ENCODE measurements around the gene CXCR6. TPM values are rescaled to one million over a fixed set of nuclear protein-coding genes. Genes with fewer than 3 reads are reported as not detected.

CXCR6 gene
- total and polyA plus RNA-seq, 2 experiments from 2014 or later, result 0.10 TPM; not detected in 1

DNA sequence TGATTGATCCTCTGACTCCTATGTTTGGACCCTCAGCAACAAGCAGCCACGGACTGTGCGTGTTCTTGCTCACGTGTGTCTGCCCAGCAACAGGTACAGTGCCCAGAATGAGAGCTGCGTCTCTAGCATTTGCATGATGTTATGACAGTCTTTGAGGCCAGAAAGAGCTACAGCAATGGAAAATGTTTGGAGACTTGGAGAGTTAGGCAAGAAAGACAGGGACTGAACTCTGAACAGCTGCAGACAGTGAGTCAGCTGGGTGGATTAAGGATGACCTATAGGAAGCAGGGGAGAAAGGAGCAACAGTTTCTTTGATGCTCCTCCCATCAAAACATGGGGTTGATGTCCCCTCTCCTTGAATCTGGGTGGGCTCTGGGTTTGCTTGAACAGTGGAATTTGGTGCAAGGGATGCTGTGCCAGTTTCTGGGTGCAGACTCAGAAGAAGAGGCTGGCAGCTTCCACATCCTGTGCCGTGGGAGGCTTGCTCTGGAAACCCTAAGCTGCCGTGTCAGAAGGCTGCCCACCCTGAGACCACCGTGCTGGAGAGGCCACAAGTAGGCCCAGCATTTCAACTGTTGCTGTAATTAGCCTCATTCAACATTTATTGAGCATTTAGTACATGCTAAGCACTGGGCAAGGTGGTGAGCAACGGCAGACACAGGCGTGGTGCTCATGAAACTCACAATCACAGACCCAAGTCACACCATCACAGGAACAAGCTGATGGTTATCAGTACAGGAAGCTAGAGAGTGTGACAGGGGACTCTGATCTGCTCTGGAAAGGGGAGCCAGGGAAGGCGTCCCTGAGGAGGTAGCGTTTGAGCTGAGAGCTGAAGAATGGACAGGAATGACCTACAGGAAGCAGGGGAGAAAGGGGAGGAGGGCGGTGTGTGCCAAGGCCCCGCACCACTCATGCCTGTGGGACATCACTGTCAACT is 35.2 kb upstream of the CXCR6 start:
- H3K4me3 ChIP-seq, result no peak overlapping the region
- no peak overlapping the region for H3K27ac Mint-ChIP-seq
- no peaks in the 10 kb centered on the region for H3K4me1 Mint-ChIP-seq
- peaks cover 9% of the 10 kb centered on the region for H3K27me3 Mint-ChIP-seq (ENCODE audit: insufficient read depth, low read depth, poor library complexity)
- H3K27me3 ChIP-seq (ENCODE audit: insufficient read depth), result no peaks in the 10 kb centered on the region
- no peaks in the 10 kb centered on the region for H3F3A ChIP-seq (replicated peaks; ENCODE audit: low read depth)
- no peaks in the 10 kb centered on the region for H3K79me2 ChIP-seq (replicated peaks; ENCODE audit: insufficient read depth)
- DNase-seq (ENCODE audit: low spot score), result no peak
- TF ChIP-seq ZNF114 (CRISPR knock-in tag; IDR thresholded peaks at IDR 0.05), result no peak
- no peak for TF ChIP-seq CREB1 (CRISPR knock-in tag; IDR thresholded peaks at IDR 0.05; ENCODE audit: low read depth)
- no peak for TF ChIP-seq ZNF331 (CRISPR knock-in tag; IDR thresholded peaks at IDR 0.05; ENCODE audit: low read depth)
- TF ChIP-seq JUNB (IDR thresholded peaks at IDR 0.05; ENCODE audit: unreplicated experiment), result no peak
- TF ChIP-seq, protein P1, sequence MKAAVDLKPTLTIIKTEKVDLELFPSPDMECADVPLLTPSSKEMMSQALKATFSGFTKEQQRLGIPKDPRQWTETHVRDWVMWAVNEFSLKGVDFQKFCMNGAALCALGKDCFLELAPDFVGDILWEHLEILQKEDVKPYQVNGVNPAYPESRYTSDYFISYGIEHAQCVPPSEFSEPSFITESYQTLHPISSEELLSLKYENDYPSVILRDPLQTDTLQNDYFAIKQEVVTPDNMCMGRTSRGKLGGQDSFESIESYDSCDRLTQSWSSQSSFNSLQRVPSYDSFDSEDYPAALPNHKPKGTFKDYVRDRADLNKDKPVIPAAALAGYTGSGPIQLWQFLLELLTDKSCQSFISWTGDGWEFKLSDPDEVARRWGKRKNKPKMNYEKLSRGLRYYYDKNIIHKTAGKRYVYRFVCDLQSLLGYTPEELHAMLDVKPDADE (IDR thresholded peaks at IDR 0.05), result no peak
- no peak for TF ChIP-seq STAT1 (IDR thresholded peaks at IDR 0.05; ENCODE audit: unreplicated experiment)
- H3K4me1 ChIP-seq (ENCODE audit: insufficient read depth), result no peaks in the 10 kb centered on the region
- peaks cover 6% of the 10 kb centered on the region; the same call in 1 of the 2 replicates for H3K9me2 ChIP-seq (ENCODE audit: insufficient read depth)
- H3K4me3 Mint-ChIP-seq, result no peak overlapping the region
- H4K20me1 ChIP-seq (replicated peaks; ENCODE audit: insufficient read depth), result no peaks in the 10 kb centered on the region
- H3K36me3 Mint-ChIP-seq (ENCODE audit: low read depth), result no peaks in the 10 kb centered on the region
- no peak overlapping the region for H3K4me2 ChIP-seq
- H2AFZ ChIP-seq, result no peak overlapping the region
- no peaks in the 10 kb centered on the region for H3K36me3 ChIP-seq (ENCODE audit: insufficient read depth)
- no peak overlapping the region for H3K27ac ChIP-seq (ENCODE audit: low read depth)
- ATAC-seq, result no peak
- H3K9me3 Mint-ChIP-seq, result no peaks in the 10 kb centered on the region

DNA sequence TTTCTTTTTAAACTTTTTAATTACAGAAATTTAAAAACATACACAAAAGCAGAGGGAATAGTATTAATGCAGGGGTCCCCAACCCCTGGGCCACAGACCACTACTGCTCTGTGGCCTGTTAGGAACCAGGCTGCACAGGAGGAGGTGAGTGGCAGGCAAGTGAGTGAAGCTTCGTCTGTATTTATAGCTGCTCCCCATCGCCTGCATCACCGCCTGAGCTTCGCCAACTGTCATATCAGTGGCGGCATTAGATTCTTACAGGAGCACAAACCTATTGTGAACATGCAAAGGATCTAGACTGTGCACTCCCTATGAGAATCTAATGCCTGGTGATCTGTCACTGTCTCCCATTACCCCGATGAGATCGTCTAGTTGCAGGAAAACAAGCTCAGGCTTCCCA is 34.5 kb upstream of the CXCR6 start:
- Mint-ChIP-seq H3K4me1 (no peaks in the 10 kb centered on the region), H3K27me3 (ENCODE audit: insufficient read depth, low read depth, poor library complexity) (peaks cover 9% of the 10 kb centered on the region), H3K4me3 (no peak overlapping the region), H3K36me3 (ENCODE audit: low read depth) (no peaks in the 10 kb centered on the region), H3K9me3 (no peaks in the 10 kb centered on the region), H3K27ac (no peak overlapping the region)
- ATAC-seq (no peak), DNase-seq (ENCODE audit: low spot score) (no peak)
- Histone ChIP-seq H3K79me2 (replicated peaks; ENCODE audit: insufficient read depth) (no peaks in the 10 kb centered on the region), H3K4me2 (no peak overlapping the region), H3K27me3 (ENCODE audit: insufficient read depth) (no peaks in the 10 kb centered on the region), H3K9me2 (ENCODE audit: insufficient read depth) (peaks cover 6% of the 10 kb centered on the region; the same call in 1 of the 2 replicates), H3K4me1 (ENCODE audit: insufficient read depth) (no peaks in the 10 kb centered on the region), H3K27ac (ENCODE audit: low read depth) (no peak overlapping the region), H3F3A (replicated peaks; ENCODE audit: low read depth) (no peaks in the 10 kb centered on the region), H4K20me1 (replicated peaks; ENCODE audit: insufficient read depth) (no peaks in the 10 kb centered on the region), H3K4me3 (no peak overlapping the region), H2AFZ (no peak overlapping the region), H3K36me3 (ENCODE audit: insufficient read depth) (no peaks in the 10 kb centered on the region)
- no peak for TF ChIP-seq ZNF331 (CRISPR knock-in tag; IDR thresholded peaks at IDR 0.05; ENCODE audit: low read depth)
- TF ChIP-seq, protein P1 (IDR thresholded peaks at IDR 0.05), result no peak
- TF ChIP-seq EZH2 (IDR thresholded peaks at IDR 0.05; ENCODE audit: low read depth, unreplicated experiment), result no peak
- TF ChIP-seq POLR2AphosphoS5 (IDR thresholded peaks at IDR 0.05; ENCODE audit: low read depth), result no peak
- TF ChIP-seq, protein P2, sequence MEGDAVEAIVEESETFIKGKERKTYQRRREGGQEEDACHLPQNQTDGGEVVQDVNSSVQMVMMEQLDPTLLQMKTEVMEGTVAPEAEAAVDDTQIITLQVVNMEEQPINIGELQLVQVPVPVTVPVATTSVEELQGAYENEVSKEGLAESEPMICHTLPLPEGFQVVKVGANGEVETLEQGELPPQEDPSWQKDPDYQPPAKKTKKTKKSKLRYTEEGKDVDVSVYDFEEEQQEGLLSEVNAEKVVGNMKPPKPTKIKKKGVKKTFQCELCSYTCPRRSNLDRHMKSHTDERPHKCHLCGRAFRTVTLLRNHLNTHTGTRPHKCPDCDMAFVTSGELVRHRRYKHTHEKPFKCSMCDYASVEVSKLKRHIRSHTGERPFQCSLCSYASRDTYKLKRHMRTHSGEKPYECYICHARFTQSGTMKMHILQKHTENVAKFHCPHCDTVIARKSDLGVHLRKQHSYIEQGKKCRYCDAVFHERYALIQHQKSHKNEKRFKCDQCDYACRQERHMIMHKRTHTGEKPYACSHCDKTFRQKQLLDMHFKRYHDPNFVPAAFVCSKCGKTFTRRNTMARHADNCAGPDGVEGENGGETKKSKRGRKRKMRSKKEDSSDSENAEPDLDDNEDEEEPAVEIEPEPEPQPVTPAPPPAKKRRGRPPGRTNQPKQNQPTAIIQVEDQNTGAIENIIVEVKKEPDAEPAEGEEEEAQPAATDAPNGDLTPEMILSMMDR (conservative IDR thresholded peaks at IDR 0.05; ENCODE audit: low read depth in 2 of 2), result no peak
- TF ChIP-seq ZNF114 (CRISPR knock-in tag; IDR thresholded peaks at IDR 0.05), result no peak
- no peak for TF ChIP-seq CREB1 (CRISPR knock-in tag; IDR thresholded peaks at IDR 0.05; ENCODE audit: low read depth)
- no peak for TF ChIP-seq NANOG (IDR thresholded peaks at IDR 0.05; ENCODE audit: borderline replicate concordance)
- TF ChIP-seq JUNB (IDR thresholded peaks at IDR 0.05; ENCODE audit: unreplicated experiment), result no peak
- no peak for TF ChIP-seq EZH2phosphoT487 (IDR thresholded peaks at IDR 0.05; ENCODE audit: unreplicated experiment)
- no peak for TF ChIP-seq STAT1 (IDR thresholded peaks at IDR 0.05; ENCODE audit: unreplicated experiment)
- TF ChIP-seq, protein P3, sequence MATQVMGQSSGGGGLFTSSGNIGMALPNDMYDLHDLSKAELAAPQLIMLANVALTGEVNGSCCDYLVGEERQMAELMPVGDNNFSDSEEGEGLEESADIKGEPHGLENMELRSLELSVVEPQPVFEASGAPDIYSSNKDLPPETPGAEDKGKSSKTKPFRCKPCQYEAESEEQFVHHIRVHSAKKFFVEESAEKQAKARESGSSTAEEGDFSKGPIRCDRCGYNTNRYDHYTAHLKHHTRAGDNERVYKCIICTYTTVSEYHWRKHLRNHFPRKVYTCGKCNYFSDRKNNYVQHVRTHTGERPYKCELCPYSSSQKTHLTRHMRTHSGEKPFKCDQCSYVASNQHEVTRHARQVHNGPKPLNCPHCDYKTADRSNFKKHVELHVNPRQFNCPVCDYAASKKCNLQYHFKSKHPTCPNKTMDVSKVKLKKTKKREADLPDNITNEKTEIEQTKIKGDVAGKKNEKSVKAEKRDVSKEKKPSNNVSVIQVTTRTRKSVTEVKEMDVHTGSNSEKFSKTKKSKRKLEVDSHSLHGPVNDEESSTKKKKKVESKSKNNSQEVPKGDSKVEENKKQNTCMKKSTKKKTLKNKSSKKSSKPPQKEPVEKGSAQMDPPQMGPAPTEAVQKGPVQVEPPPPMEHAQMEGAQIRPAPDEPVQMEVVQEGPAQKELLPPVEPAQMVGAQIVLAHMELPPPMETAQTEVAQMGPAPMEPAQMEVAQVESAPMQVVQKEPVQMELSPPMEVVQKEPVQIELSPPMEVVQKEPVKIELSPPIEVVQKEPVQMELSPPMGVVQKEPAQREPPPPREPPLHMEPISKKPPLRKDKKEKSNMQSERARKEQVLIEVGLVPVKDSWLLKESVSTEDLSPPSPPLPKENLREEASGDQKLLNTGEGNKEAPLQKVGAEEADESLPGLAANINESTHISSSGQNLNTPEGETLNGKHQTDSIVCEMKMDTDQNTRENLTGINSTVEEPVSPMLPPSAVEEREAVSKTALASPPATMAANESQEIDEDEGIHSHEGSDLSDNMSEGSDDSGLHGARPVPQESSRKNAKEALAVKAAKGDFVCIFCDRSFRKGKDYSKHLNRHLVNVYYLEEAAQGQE (IDR thresholded peaks at IDR 0.05; ENCODE audit: unreplicated experiment), result no peak

Measured in GM23338 (cell line).